Astrocyte (in vitro differentiated cells and primary cell): Measurements from ENCODE around the gene PDP2.

Experiments used
- CTCF ChIP-seq: IDR thresholded peaks from 2 replicates; pipeline ENCODE4 v1.5.1; 2011; ENCODE audit warnings: low read depth, mild to moderate bottlenecking, inconsistent platforms, low read length, moderate library complexity; ENCODE audit not compliant: insufficient read depth
- EZH2 ChIP-seq: IDR thresholded peaks from 2 replicates; pipeline ENCODE4 v1.6.1; 2012; ENCODE audit warnings: mild to moderate bottlenecking, low read length, inconsistent platforms; ENCODE audit not compliant: insufficient read depth

DNA sequence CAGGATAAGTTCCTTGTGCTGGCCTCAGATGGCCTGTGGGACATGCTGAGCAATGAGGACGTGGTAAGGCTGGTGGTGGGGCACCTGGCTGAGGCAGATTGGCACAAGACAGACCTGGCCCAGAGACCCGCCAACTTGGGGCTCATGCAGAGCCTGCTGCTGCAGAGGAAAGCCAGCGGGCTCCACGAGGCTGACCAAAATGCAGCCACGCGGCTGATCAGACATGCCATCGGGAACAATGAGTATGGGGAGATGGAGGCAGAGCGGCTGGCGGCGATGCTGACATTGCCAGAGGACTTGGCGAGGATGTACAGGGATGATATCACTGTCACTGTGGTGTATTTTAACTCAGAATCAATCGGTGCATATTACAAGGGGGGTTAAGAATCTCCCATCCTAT, 5.2 kb downstream of the PDP2 start:
- TF ChIP-seq CTCF (no peak), EZH2 (no peak)
